ENCODE measurements around the gene AHCYL2. TPM values are rescaled to one million over a fixed set of nuclear protein-coding genes. Genes with fewer than 3 reads are reported as not detected.

The AHCYL2 gene
- total RNA-seq, 1 donor from 2014 or later, result 10.1 TPM

DNA sequence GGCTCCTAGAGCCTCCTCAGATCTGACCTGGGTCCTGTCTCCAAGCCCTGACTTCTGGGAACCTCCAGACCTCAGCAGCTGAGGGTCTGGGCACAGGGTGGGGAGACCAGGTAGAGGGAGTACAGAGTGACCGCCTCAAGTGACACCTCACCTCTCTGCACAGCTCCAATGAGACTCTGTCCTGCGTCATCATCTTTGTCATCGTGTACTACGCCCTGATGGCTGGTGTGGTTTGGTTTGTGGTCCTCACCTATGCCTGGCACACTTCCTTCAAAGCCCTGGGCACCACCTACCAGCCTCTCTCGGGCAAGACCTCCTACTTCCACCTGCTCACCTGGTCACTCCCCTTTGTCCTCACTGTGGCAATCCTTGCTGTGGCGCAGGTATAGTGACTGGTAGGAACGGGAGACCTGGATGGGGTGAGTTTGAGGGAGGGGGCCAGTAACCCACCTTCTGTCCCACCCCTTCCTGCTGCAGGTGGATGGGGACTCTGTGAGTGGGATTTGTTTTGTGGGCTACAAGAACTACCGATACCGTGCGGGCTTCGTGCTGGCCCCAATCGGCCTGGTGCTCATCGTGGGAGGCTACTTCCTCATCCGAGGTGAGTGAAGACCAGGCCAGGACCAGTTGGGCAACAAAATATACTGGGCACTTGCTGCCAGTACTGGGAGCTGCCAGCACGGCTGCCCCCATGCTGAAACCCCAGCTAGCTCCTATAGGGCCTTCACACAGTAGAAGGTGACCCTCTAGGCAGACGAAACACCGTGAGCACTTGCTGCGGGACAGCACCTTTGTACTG is 18.6 kb upstream of the AHCYL2 start:
- DNase-seq (ENCODE audit: low read depth), result no peak
- Histone ChIP-seq H3K4me3 (ENCODE audit: low read depth, low read length) (no peak overlapping the region), H3K36me3 (ENCODE audit: control insufficient read depth, insufficient read depth, low read length) (peaks cover 3% of the 10 kb centered on the region), H3K27me3 (ENCODE audit: control insufficient read depth, insufficient read depth, low read length) (no peaks in the 10 kb centered on the region)
- TF ChIP-seq, protein P1, sequence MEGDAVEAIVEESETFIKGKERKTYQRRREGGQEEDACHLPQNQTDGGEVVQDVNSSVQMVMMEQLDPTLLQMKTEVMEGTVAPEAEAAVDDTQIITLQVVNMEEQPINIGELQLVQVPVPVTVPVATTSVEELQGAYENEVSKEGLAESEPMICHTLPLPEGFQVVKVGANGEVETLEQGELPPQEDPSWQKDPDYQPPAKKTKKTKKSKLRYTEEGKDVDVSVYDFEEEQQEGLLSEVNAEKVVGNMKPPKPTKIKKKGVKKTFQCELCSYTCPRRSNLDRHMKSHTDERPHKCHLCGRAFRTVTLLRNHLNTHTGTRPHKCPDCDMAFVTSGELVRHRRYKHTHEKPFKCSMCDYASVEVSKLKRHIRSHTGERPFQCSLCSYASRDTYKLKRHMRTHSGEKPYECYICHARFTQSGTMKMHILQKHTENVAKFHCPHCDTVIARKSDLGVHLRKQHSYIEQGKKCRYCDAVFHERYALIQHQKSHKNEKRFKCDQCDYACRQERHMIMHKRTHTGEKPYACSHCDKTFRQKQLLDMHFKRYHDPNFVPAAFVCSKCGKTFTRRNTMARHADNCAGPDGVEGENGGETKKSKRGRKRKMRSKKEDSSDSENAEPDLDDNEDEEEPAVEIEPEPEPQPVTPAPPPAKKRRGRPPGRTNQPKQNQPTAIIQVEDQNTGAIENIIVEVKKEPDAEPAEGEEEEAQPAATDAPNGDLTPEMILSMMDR (IDR thresholded peaks at IDR 0.05; ENCODE audit: insufficient read depth, low read length, poor library complexity, severe bottlenecking), result no peak

- no peak for DNase-seq (ENCODE audit: low read depth)
- Histone ChIP-seq H3K36me3 (ENCODE audit: control insufficient read depth, insufficient read depth, low read length) (peaks cover 3% of the 10 kb centered on the region), H3K4me3 (ENCODE audit: low read depth, low read length) (no peak overlapping the region), H3K27me3 (ENCODE audit: control insufficient read depth, insufficient read depth, low read length) (no peaks in the 10 kb centered on the region)
- TF ChIP-seq, protein P1 (IDR thresholded peaks at IDR 0.05; ENCODE audit: insufficient read depth, low read length, poor library complexity, severe bottlenecking), result no peak
Measured at GRCh38 chr7:129208667-129209066, 16.2 kb upstream of the AHCYL2 start.

GRCh38 chr7:129209067-129209926 is 15.5 kb upstream of the AHCYL2 start:
- H3K27me3 ChIP-seq (ENCODE audit: control insufficient read depth, insufficient read depth, low read length), result no peaks in the 10 kb centered on the region
- H3K36me3 ChIP-seq (ENCODE audit: control insufficient read depth, insufficient read depth, low read length), result peaks cover 3% of the 10 kb centered on the region
- DNase-seq (ENCODE audit: low read depth), result no peak
- H3K4me3 ChIP-seq (ENCODE audit: low read depth, low read length), result no peak overlapping the region
- TF ChIP-seq, protein P1 (IDR thresholded peaks at IDR 0.05; ENCODE audit: insufficient read depth, low read length, poor library complexity, severe bottlenecking), result no peak

GRCh38 chr7:129210256-129210988 is 14.4 kb upstream of the AHCYL2 start:
- Histone ChIP-seq H3K27me3 (ENCODE audit: control insufficient read depth, insufficient read depth, low read length) (no peaks in the 10 kb centered on the region), H3K36me3 (ENCODE audit: control insufficient read depth, insufficient read depth, low read length) (peaks cover 2% of the 10 kb centered on the region), H3K4me3 (ENCODE audit: low read depth, low read length) (no peak overlapping the region)
- TF ChIP-seq, protein P1 (IDR thresholded peaks at IDR 0.05; ENCODE audit: insufficient read depth, low read length, poor library complexity, severe bottlenecking), result peak; percentile 89
- no peak for DNase-seq (ENCODE audit: low read depth)

GRCh38 chr7:129210989-129211312 is 13.9 kb upstream of the AHCYL2 start:
- Histone ChIP-seq H3K27me3 (ENCODE audit: control insufficient read depth, insufficient read depth, low read length) (no peaks in the 10 kb centered on the region), H3K36me3 (ENCODE audit: control insufficient read depth, insufficient read depth, low read length) (peaks cover 2% of the 10 kb centered on the region), H3K4me3 (ENCODE audit: low read depth, low read length) (no peak overlapping the region)
- no peak for DNase-seq (ENCODE audit: low read depth)
- TF ChIP-seq, protein P1 (IDR thresholded peaks at IDR 0.05; ENCODE audit: insufficient read depth, low read length, poor library complexity, severe bottlenecking), result no peak

All from kidney epithelial cell (primary cell).